VCaP (cell line): Measurements from ENCODE around the gene DDIT3.
A peak's percentile ranks its signal among the peaks of the same experiment; 100 is the strongest.

Experiments
- H3K27ac ChIP-seq: fragments of 450-650 bp; 2 replicates; pipeline ENCODE4 v1.5.1; 2017
- CTCF ChIP-seq: fragments of 450-650 bp; conservative IDR thresholded peaks from 2 replicates; pipeline ENCODE4 v1.5.1; 2017; ENCODE audit warnings: mild to moderate bottlenecking, moderate library complexity

Gene DDIT3

GRCh38 chr12:57550641-57551549, 30.6 kb upstream of the DDIT3 start:
- no peak for TF ChIP-seq CTCF
- H3K27ac ChIP-seq: peak overlapping the region; percentile 64; the same call in 1 of the 2 replicates

- peak; percentile 23; the same call in 1 of the 2 replicates for TF ChIP-seq CTCF
Measured at GRCh38 chr12:57549909-57550640, 29.8 kb upstream of the DDIT3 start, which contains the start of gene KIF5A. Gene KIF5A, plus strand, starts transcription at chr12:57550044. Its CDS starts 228 bp downstream, at chr12:57550272.

GRCh38 chr12:57549203-57549908, 29.0 kb upstream of the DDIT3 start:
- TF ChIP-seq CTCF: no peak
- H3K27ac ChIP-seq: peak overlapping the region; percentile 64; the same call in 1 of the 2 replicates

More at GRCh38 chr12:57549909-57550640, 29.8 kb upstream of the DDIT3 start, which contains the start of gene KIF5A:
- H3K27ac ChIP-seq: peak within 1 kb of the TSS; percentile 64; the same call in 1 of the 2 replicates

- no peak for TF ChIP-seq CTCF
- H3K27ac ChIP-seq: no peak overlapping the region
Measured at GRCh38 chr12:57548488-57548887, 28.2 kb upstream of the DDIT3 start.

- H3K27ac ChIP-seq: no peak overlapping the region
- no peak for TF ChIP-seq CTCF
Measured at GRCh38 chr12:57548013-57548315, 27.6 kb upstream of the DDIT3 start.

GRCh38 chr12:57547288-57548012, 27.1 kb upstream of the DDIT3 start:
- no peak for TF ChIP-seq CTCF
- H3K27ac ChIP-seq: peak overlapping the region; percentile 87; the same call in 1 of the 2 replicates
